Measurements from ENCODE around the gene RRP1.

DNA sequence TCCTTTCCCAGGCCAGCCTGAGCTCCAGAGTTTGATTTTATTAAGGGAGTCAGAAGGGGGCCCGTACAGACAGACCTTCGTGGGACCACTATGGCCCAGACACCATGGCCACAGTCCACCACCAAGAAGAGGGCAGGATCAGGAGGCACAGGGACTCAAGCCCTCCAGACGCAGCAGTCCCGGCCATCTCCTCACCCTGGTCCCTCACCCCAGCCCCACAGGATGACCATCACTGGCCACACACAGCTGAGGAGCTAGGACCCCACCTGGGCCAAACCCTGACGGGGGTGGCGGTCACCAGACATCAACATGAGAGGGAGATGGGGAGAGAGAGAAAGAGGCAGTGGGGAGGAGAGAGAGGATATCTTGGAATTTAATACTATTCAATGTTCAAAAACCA, 46.5 kb downstream of the RRP1 start:
- TF ChIP-seq, protein P1, sequence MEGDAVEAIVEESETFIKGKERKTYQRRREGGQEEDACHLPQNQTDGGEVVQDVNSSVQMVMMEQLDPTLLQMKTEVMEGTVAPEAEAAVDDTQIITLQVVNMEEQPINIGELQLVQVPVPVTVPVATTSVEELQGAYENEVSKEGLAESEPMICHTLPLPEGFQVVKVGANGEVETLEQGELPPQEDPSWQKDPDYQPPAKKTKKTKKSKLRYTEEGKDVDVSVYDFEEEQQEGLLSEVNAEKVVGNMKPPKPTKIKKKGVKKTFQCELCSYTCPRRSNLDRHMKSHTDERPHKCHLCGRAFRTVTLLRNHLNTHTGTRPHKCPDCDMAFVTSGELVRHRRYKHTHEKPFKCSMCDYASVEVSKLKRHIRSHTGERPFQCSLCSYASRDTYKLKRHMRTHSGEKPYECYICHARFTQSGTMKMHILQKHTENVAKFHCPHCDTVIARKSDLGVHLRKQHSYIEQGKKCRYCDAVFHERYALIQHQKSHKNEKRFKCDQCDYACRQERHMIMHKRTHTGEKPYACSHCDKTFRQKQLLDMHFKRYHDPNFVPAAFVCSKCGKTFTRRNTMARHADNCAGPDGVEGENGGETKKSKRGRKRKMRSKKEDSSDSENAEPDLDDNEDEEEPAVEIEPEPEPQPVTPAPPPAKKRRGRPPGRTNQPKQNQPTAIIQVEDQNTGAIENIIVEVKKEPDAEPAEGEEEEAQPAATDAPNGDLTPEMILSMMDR (IDR thresholded peaks at IDR 0.05; ENCODE audit: low read length), result no peak
- TF ChIP-seq EZH2 (IDR thresholded peaks at IDR 0.05; ENCODE audit: borderline replicate concordance, low read length), result no peak

Data from OCI-LY1 (cell line).